HepG2 (cell line): ENCODE measurements around the gene ARHGEF39. TPM values are rescaled to one million over a fixed set of nuclear protein-coding genes. Genes with fewer than 3 reads are reported as not detected.

Source experiments
- FUBP1 ChIP-seq: sonication (generic); formaldehyde crosslinking; IDR thresholded peaks from 2 replicates; pipeline ENCODE4 v1.5.1; 2020; ENCODE audit warnings: missing genetic modification reagents, mild to moderate bottlenecking, borderline replicate concordance
- GABPA ChIP-seq, 2 experiments: IDR thresholded peaks; 2 replicates each; pipeline ENCODE4 v1.6.1; 2011 to 2016; ENCODE audit warnings: low read depth in 2 of 2, low read length in 1 of 2, missing biosample characterization in 1 of 2, missing genetic modification characterization in 1 of 2
- GFI1 ChIP-seq: sonication (generic); formaldehyde crosslinking; IDR thresholded peaks from 2 replicates; pipeline ENCODE4 v1.5.0; 2020; ENCODE audit warnings: missing genetic modification reagents, mild to moderate bottlenecking, borderline replicate concordance
- MAF1 ChIP-seq: sonication (generic); formaldehyde crosslinking; IDR thresholded peaks from 2 replicates; pipeline ENCODE4 v1.5.0; 2020; ENCODE audit warnings: missing genetic modification reagents, borderline replicate concordance
- PHB2 ChIP-seq: fragments of 450-650 bp; IDR thresholded peaks from 2 replicates; pipeline ENCODE4 v1.6.1; 2018; ENCODE audit not compliant: partially characterized antibody
- SMAD1 ChIP-seq: sonication (generic); formaldehyde crosslinking; IDR thresholded peaks from 2 replicates; pipeline ENCODE4 v1.4.0; 2020; ENCODE audit warnings: missing genetic modification reagents, low read depth, mild to moderate bottlenecking, borderline replicate concordance
- SRF ChIP-seq: IDR thresholded peaks from 2 replicates; pipeline ENCODE4 v1.6.1; 2011; ENCODE audit warnings: mild to moderate bottlenecking, low read depth, low read length, moderate library complexity
- TAF15 ChIP-seq: fragments of 200-400 bp; formaldehyde crosslinking; IDR thresholded peaks from one replicate; pipeline ENCODE4 v1.6.1; 2018; ENCODE audit warnings: mild to moderate bottlenecking, low read depth, low read length; ENCODE audit not compliant: poor library complexity, severe bottlenecking
- WIZ ChIP-seq: sonication (generic); formaldehyde crosslinking; IDR thresholded peaks from 2 replicates; pipeline ENCODE4 v1.5.1; 2020; ENCODE audit warnings: mild to moderate bottlenecking, missing genetic modification reagents
- ZKSCAN1 ChIP-seq: fragments of 150-350 bp; IDR thresholded peaks from 2 replicates; pipeline ENCODE4 v1.6.1; 2014; ENCODE audit warnings: low read length
- ZNF121 ChIP-seq: sonication (generic); formaldehyde crosslinking; IDR thresholded peaks from 2 replicates; pipeline ENCODE4 v1.5.0; 2020; ENCODE audit warnings: mild to moderate bottlenecking, missing genetic modification reagents
- ZNF747 ChIP-seq: sonication (generic); formaldehyde crosslinking; IDR thresholded peaks from 2 replicates; pipeline ENCODE4 v1.8.1; 2023; ENCODE audit warnings: missing genetic modification reagents, mild to moderate bottlenecking, borderline replicate concordance
- ZNF766 ChIP-seq: sonication (generic); formaldehyde crosslinking; IDR thresholded peaks from 2 replicates; pipeline ENCODE4 v1.5.0; 2020; ENCODE audit warnings: missing genetic modification reagents, borderline replicate concordance
- ZNF777 ChIP-seq: sonication (generic); formaldehyde crosslinking; IDR thresholded peaks from 2 replicates; pipeline ENCODE4 v1.4.0; 2020; ENCODE audit warnings: missing genetic modification reagents
- ZSCAN12 ChIP-seq: sonication (generic); formaldehyde crosslinking; IDR thresholded peaks from 2 replicates; pipeline ENCODE4 v1.9.0; 2021; ENCODE audit warnings: mild to moderate bottlenecking, missing genetic modification reagents
- polyA plus RNA-seq, 8 experiments: library from polyadenylated mRNA; depleted of rRNA in 3 of 8; stranded (reverse) in 7 of 8; unstranded in 1 of 8; fragments of >200 nt; fragmentation: Illumina TruSeq in 4 of 8; extraction: Trizol in 4 of 8; gene quantifications; 2 replicates each; pipeline versions ENCODE4 v1.2.1 to v1.2.3, GENCODE V29; 2011 to 2016; ENCODE audit warnings: low read depth in 4 of 8, missing spikeins in 1 of 8, mixed read lengths in 1 of 8; ENCODE audit not compliant: insufficient read depth in 1 of 8
- total RNA-seq, 5 experiments: library from RNA; depleted of rRNA; stranded (reverse); fragments of >200 nt; fragmentation: Illumina TruSeq; extraction: Trizol; gene quantifications; 2 replicates each; pipeline ENCODE4 v1.2.3, GENCODE V29; 2016; ENCODE audit warnings: low read depth in 1 of 5
- TF ChIP-seq, protein P1 (sequence below): sonication (generic); formaldehyde crosslinking; IDR thresholded peaks from 2 replicates; pipeline ENCODE4 v1.4.0; 2020; ENCODE audit warnings: missing genetic modification reagents
- TF ChIP-seq, protein P2 (sequence below): IDR thresholded peaks from 2 replicates; pipeline ENCODE4 v1.6.1; 2016; ENCODE audit warnings: missing genetic modification reagents, missing compliant biosample characterization
- TF ChIP-seq, protein P3 (sequence below): sonication (generic); formaldehyde crosslinking; IDR thresholded peaks from 2 replicates; pipeline ENCODE4 v1.5.0; 2020; ENCODE audit warnings: missing genetic modification reagents
- TF ChIP-seq, protein P4 (sequence below): sonication (generic); formaldehyde crosslinking; IDR thresholded peaks from 2 replicates; pipeline ENCODE4 v1.8.1; 2023; ENCODE audit warnings: mild to moderate bottlenecking, missing genetic modification reagents

ARHGEF39 gene
- total and polyA plus RNA-seq, 2 of the 13 experiments (the other 11 are each of a cell fraction or from before 2014, with no cell fraction given): 11.2 to 12.3 TPM

DNA sequence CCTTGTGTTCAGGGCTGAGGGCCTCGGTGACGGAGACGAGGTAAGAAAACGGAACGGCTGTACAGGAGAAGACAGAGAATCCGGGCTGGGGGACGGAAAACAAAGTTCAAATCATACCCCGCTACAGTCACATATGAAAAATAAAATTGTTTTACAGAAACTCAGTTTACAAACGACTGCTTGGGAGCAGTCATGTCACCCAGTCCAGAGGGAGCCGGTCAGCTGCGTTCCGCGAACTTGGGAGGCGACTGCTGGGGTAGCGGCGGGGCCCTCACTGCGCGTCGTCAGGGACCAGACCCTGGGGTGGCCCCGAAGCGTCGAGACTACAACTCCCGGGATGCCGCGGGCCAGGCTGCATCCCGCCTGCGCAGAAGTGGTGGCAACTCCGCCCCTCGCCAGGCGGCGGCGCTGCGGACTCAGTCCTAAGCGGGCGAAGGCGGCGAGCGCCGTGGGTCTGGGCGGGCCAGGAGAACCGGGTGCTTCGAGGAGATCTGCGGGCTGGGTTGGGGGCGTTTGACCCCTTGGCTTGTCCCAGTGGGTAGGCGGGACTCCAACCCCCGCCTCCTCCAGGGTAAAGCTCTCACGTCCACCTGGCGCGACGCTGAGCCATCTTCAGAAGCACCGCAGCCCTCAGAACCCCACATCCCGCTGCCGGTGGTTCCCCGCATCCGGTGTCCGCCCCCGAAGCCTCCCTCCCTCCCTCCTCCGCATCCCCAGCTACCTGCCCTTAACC, 18.3 kb downstream of the ARHGEF39 start (continued):
- TF ChIP-seq, protein P1, sequence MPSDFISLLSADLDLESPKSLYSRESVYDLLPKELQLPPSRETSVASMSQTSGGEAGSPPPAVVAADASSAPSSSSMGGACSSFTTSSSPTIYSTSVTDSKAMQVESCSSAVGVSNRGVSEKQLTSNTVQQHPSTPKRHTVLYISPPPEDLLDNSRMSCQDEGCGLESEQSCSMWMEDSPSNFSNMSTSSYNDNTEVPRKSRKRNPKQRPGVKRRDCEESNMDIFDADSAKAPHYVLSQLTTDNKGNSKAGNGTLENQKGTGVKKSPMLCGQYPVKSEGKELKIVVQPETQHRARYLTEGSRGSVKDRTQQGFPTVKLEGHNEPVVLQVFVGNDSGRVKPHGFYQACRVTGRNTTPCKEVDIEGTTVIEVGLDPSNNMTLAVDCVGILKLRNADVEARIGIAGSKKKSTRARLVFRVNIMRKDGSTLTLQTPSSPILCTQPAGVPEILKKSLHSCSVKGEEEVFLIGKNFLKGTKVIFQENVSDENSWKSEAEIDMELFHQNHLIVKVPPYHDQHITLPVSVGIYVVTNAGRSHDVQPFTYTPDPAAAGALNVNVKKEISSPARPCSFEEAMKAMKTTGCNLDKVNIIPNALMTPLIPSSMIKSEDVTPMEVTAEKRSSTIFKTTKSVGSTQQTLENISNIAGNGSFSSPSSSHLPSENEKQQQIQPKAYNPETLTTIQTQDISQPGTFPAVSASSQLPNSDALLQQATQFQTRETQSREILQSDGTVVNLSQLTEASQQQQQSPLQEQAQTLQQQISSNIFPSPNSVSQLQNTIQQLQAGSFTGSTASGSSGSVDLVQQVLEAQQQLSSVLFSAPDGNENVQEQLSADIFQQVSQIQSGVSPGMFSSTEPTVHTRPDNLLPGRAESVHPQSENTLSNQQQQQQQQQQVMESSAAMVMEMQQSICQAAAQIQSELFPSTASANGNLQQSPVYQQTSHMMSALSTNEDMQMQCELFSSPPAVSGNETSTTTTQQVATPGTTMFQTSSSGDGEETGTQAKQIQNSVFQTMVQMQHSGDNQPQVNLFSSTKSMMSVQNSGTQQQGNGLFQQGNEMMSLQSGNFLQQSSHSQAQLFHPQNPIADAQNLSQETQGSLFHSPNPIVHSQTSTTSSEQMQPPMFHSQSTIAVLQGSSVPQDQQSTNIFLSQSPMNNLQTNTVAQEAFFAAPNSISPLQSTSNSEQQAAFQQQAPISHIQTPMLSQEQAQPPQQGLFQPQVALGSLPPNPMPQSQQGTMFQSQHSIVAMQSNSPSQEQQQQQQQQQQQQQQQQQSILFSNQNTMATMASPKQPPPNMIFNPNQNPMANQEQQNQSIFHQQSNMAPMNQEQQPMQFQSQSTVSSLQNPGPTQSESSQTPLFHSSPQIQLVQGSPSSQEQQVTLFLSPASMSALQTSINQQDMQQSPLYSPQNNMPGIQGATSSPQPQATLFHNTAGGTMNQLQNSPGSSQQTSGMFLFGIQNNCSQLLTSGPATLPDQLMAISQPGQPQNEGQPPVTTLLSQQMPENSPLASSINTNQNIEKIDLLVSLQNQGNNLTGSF (CRISPR knock-in tag): no peak
- TF ChIP-seq ZKSCAN1 (no peak), TAF15 (no peak), WIZ (no peak; the same call in 1 of the 2 replicates), SRF (peak; percentile 16; the same call in 1 of the 2 replicates), GABPA (IDR thresholded peaks at IDR 0.05; ENCODE audit: low read depth, low read length) (peak; percentile 52), GABPA (CRISPR knock-in tag; IDR thresholded peaks at IDR 0.05; ENCODE audit: low read depth) (peak; percentile 61), MAF1 (CRISPR knock-in tag) (no peak), FUBP1 (CRISPR knock-in tag) (no peak), ZNF747 (CRISPR knock-in tag) (no peak), ZNF121 (CRISPR knock-in tag) (no peak), GFI1 (CRISPR knock-in tag) (peak; percentile 56; the same call in 1 of the 2 replicates), PHB2 (no peak), ZNF777 (peak; percentile 65; the same call in 1 of the 2 replicates), SMAD1 (CRISPR knock-in tag) (peak; percentile 83; the same call in 1 of the 2 replicates), ZNF766 (no peak), ZSCAN12 (CRISPR knock-in tag) (no peak)
- TF ChIP-seq, protein P2, sequence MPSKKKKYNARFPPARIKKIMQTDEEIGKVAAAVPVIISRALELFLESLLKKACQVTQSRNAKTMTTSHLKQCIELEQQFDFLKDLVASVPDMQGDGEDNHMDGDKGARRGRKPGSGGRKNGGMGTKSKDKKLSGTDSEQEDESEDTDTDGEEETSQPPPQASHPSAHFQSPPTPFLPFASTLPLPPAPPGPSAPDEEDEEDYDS (CRISPR knock-in tag): 0 out of 2 replicates have a peak, but pooled peaks have one; percentile 49
- TF ChIP-seq, protein P3, sequence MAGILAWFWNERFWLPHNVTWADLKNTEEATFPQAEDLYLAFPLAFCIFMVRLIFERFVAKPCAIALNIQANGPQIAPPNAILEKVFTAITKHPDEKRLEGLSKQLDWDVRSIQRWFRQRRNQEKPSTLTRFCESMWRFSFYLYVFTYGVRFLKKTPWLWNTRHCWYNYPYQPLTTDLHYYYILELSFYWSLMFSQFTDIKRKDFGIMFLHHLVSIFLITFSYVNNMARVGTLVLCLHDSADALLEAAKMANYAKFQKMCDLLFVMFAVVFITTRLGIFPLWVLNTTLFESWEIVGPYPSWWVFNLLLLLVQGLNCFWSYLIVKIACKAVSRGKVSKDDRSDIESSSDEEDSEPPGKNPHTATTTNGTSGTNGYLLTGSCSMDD (CRISPR knock-in tag): no peak
- TF ChIP-seq, protein P4, sequence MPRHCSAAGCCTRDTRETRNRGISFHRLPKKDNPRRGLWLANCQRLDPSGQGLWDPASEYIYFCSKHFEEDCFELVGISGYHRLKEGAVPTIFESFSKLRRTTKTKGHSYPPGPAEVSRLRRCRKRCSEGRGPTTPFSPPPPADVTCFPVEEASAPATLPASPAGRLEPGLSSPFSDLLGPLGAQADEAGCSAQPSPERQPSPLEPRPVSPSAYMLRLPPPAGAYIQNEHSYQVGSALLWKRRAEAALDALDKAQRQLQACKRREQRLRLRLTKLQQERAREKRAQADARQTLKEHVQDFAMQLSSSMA (CRISPR knock-in tag): no peak; the same call in 1 of the 2 replicates
